ENCODE data around the gene MAN2A2.

- TF ChIP-seq, protein P1, sequence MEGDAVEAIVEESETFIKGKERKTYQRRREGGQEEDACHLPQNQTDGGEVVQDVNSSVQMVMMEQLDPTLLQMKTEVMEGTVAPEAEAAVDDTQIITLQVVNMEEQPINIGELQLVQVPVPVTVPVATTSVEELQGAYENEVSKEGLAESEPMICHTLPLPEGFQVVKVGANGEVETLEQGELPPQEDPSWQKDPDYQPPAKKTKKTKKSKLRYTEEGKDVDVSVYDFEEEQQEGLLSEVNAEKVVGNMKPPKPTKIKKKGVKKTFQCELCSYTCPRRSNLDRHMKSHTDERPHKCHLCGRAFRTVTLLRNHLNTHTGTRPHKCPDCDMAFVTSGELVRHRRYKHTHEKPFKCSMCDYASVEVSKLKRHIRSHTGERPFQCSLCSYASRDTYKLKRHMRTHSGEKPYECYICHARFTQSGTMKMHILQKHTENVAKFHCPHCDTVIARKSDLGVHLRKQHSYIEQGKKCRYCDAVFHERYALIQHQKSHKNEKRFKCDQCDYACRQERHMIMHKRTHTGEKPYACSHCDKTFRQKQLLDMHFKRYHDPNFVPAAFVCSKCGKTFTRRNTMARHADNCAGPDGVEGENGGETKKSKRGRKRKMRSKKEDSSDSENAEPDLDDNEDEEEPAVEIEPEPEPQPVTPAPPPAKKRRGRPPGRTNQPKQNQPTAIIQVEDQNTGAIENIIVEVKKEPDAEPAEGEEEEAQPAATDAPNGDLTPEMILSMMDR (conservative IDR thresholded peaks at IDR 0.05; ENCODE audit: low read length), result no peak
- TF ChIP-seq EZH2phosphoT487 (IDR thresholded peaks at IDR 0.05; ENCODE audit: borderline replicate concordance, low read depth, low read length), result no peak
Observed at GRCh38 chr15:90916461-90916860, 13.4 kb downstream of the MAN2A2 start.

Measured in OCI-LY7 (cell line).